ENCODE measurements around the gene RILPL2.

DNA sequence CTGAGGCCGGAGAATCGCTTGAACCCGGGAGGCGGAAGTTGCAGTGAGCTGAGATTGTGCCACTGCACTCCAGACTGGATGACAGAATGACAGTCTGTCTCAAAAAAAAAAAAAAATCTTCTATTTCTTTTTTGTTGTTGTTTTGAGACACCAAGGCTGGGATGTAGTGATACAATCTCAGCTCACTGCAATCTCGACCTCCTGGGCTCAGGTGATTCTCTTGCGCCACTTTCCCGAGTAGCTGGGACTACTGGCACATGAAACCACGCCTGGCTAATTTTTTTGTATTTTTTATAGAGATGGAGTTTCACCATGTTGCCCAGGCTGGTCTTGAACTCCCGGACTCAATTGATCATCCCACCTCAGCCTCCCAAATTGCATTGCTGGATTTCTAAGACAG is 14.2 kb upstream of the RILPL2 start:
- TF ChIP-seq EZH2phosphoT487 (IDR thresholded peaks at IDR 0.05; ENCODE audit: insufficient read depth, low read depth) = no peak
- TF ChIP-seq EZH2 (IDR thresholded peaks at IDR 0.05; ENCODE audit: insufficient read depth, poor library complexity, severe bottlenecking) = no peak

Measured in GM23248 (cell line).